ENCODE measurements around the gene AKAP9.
"Not testable (repeated sequence)": the region's sequence is repeated elsewhere in the genome, so short reads cannot be mapped to it uniquely, and the experiment has no call there.

Gene AKAP9

DNA sequence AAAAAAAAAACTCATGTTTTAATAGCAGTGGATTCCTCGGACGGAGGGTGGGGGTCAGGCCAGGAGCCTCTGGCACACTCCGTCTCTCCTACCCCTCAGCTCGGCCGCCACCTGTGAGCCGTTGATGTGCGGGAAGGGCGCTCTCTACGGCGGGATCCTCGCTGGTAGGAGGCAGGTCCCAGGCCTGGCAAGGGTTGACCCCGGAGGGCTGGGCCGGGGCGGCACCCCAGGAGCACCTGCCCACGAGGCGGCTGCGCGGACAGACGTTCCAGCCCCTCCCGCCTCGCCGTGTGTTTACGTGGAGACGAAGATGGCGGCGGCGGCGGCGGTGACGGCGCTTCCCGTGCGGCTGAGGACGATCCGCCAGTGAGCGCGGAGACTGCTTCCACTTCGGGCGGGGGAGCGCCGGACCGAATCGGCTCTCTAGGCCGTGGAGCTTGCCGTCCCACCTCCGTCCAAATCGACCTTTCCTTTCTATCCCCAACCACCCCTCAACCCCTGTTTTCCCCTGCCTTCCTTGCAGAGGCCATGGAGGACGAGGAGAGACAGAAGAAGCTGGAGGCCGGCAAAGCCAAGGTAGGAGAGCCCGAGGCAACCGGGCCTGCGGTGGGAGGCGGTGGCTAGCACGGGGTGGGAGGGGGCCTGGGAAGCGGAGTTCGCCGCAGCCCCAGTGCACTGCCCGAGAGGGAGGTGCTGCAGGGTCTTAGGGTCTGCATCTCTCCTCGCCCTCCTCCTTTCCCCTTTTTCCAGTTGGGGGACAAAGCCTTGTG lies at the start of gene AKAP9:
TSS of gene AKAP9 (plus strand) at position 291 of the 770 bp plus-strand sequence. CDS start at position 529, 238 bp downstream.
- in situ Hi-C loops (cut with HindIII; ENCODE audit: low pct_ligation_motif_present, low pct_unique_long_range_greater_than_20kb, low sequenced_read_pairs), result no loop called here
- peak; percentile 96 for DNase-seq

- in situ Hi-C loops (cut with HindIII; ENCODE audit: low pct_ligation_motif_present, low pct_unique_long_range_greater_than_20kb, low sequenced_read_pairs), result no loop called here
Measured at GRCh38 chr7:91892099-91892705, 48.5 kb upstream of the AKAP9 start.

DNA sequence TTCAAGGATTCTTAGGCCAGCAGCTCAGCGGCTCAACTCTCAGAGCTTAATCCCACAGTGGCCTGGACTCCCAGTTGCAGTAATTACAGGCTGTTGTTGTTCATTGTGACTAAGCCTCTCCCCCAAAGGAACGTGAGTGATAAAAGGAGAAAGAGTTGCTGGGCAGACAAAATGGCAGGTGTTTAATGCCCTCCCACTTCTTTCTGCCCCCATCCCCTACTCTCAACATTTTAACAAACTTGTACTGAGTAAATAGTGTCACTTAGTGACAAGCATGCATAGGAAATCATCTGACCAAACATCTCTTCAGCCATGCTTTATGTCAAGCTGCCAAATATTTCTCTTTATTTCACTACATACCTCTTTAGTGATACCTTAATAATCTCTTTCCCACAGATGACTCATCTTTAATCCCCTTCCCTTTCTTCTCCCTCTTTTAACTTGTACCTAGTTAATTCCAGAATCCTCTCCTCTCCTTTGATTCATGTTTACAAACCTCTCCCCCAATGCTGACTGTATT lies 47.8 kb upstream of the AKAP9 start:
- no peak for DNase-seq
- in situ Hi-C loops (cut with HindIII; ENCODE audit: low pct_ligation_motif_present, low pct_unique_long_range_greater_than_20kb, low sequenced_read_pairs), result no loop called here

More at GRCh38 chr7:91892099-91892705, 48.5 kb upstream of the AKAP9 start:
- DNase-seq, result no peak

DNA sequence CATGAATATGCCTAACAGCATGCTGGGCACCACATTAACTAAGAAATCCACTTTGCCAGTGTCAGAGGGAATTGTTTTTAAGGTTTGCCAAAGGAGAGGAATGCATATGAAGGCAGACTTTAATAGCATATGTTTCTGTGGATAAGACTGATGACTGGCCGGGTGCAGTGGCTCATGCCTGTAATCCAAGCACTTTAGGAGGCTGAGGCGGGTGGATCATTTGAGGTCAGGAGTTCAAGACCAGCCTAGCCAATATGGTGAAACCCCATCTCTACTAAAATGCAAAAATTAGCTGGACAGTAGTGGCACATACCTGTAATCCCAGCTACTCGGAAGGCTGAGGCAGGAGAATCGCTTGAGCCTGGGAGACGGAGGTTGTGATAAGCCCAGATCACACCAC lies 47.0 kb upstream of the AKAP9 start:
- in situ Hi-C loops (cut with HindIII; ENCODE audit: low pct_ligation_motif_present, low pct_unique_long_range_greater_than_20kb, low sequenced_read_pairs); DNase-seq: not testable (repeated sequence)

DNA sequence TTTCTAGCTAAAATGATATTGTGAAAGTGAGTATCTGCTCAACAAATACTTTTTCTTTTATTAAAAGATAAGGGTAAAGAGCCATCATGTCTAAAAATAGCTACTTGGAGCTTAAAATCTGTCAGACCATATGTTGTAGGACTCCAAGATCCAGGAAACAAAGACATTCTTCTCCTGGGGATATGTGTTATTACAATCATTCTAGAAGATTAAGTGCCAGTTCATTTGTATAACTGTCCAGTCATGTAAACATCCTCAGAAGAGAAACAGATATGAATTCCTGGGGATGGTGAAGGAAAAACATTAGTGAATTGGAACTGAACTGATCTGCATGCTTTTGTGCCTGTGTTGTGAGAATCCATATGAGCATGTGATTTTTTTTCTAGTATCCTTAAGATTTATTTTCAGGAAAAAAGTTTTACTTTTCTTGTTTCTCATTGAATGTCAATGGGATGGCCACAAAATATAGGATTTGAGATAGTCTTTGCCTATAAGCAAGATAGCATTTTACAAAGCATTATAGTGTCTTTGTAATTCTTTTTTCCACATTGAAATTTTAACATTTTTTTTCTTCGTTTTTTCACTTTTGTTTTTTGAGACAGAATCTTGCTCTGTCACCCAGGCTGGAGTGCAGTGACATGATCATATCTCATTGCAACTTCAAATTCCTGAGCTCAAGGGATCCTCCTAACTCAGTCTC lies 45.7 kb upstream of the AKAP9 start:
- DNase-seq, result no peak

GRCh38 chr7:91898240-91898992 lies 42.2 kb upstream of the AKAP9 start:
- in situ Hi-C loops (cut with HindIII; ENCODE audit: low pct_ligation_motif_present, low pct_unique_long_range_greater_than_20kb, low sequenced_read_pairs), result no loop called here

More for the DNA sequence above, 45.7 kb upstream of the AKAP9 start:
- in situ Hi-C loops (cut with HindIII; ENCODE audit: low pct_ligation_motif_present, low pct_unique_long_range_greater_than_20kb, low sequenced_read_pairs), result no loop called here

GRCh38 chr7:91899563-91899962 lies 41.1 kb upstream of the AKAP9 start:
- in situ Hi-C loops (cut with HindIII; ENCODE audit: low pct_ligation_motif_present, low pct_unique_long_range_greater_than_20kb, low sequenced_read_pairs), result no loop called here
- no peak for DNase-seq

More at GRCh38 chr7:91898240-91898992, 42.2 kb upstream of the AKAP9 start:
- DNase-seq, result no peak

DNA sequence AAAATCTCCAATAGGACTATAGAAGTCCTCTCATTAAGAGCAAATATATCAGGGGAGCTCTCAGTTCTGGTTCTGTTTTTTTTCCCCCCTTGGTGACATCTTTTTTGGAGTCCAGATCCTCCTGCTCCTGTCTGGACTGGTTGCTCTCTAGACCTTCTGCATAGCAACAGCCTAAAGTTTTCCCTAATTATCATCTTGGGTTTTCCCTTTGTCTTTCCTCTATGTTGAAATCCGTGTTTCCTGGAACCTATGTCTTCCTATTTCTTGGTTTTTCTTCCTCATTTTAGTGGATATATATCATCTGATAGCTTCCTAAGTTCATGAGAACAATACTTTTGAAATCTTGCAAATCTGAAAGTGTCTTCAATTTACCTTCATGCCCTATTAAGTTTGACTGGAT lies 30.5 kb upstream of the AKAP9 start:
- in situ Hi-C loops (cut with HindIII; ENCODE audit: low pct_ligation_motif_present, low pct_unique_long_range_greater_than_20kb, low sequenced_read_pairs), result no loop called here
- DNase-seq, result no peak

DNA sequence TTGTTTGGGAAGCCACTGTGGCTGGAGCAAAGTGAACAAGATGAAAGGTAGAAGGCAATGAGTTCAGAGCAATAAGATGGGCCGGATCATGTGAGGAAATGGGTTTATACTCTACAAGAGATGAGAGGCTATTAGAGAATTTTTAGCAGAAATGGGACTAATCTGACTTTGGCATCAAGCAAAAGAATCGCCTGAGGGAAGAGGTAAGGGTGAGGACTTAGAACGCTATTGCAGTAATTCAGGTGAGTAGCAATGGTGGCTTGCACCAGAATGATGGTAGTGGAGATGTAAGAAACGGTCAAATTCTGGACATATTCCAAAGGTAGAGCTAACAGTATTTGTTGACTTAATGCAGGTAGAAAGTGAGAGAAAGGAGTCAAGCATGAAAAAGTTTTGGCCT lies 29.5 kb upstream of the AKAP9 start:
- in situ Hi-C loops (cut with HindIII; ENCODE audit: low pct_ligation_motif_present, low pct_unique_long_range_greater_than_20kb, low sequenced_read_pairs), result no loop called here
- DNase-seq, result no peak

- no peak for DNase-seq
- in situ Hi-C loops (cut with HindIII; ENCODE audit: low pct_ligation_motif_present, low pct_unique_long_range_greater_than_20kb, low sequenced_read_pairs), result no loop called here
Measured at GRCh38 chr7:91912494-91912893, 28.2 kb upstream of the AKAP9 start.

DNA sequence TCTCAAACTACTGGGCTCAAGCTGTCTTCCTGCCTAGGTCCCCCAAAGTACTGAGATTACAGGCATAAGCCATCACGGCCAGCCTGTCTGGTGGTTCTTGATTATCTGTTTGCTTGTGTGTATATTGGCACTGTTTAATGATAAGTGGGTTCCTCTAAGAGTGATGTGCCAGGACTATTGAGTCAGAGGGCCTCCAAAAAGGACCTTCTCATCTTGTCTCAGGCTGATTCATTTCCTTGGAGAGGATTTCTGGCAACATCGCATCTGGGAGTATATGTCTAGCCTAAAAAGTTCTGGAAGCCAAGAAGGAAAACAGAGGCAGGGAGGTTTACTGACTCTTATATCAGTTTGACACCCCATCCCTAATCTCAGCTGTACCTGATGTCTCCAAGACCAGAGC lies 27.1 kb upstream of the AKAP9 start:
- DNase-seq, result no peak
- in situ Hi-C loops (cut with HindIII; ENCODE audit: low pct_ligation_motif_present, low pct_unique_long_range_greater_than_20kb, low sequenced_read_pairs), result no loop called here

DNA sequence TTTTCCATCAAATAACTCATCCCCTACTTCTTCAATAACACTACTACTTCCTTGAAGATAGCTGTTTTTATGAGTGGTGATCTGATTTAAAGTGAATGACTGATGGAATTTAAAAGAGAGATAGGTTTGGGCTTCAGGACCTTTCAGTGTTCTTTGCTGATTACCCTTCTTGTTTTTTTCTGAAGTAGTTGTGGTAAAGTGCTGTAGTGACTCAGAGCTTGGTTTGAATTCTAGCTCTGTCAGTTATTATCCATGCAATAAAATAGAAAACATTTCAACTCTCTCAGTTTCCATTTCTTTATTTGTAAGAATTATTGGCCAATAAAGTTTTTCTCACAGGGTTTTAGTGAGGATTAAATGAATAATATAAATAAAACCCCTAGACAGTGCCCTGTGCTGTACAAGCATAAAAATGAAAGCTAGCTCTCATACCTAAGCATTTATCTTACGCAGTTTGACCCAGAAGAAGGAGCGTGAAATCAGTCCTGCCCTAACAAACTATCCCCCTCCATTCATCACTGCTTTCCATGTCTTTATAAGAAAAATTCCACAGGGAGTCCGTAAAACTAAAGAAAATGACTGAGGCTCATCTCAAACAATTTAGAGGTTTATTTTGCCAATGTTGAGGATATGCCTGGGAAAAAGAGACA lies 25.1 kb upstream of the AKAP9 start:
- DNase-seq, result no peak
- in situ Hi-C loops (cut with HindIII; ENCODE audit: low pct_ligation_motif_present, low pct_unique_long_range_greater_than_20kb, low sequenced_read_pairs), result no loop called here

DNA sequence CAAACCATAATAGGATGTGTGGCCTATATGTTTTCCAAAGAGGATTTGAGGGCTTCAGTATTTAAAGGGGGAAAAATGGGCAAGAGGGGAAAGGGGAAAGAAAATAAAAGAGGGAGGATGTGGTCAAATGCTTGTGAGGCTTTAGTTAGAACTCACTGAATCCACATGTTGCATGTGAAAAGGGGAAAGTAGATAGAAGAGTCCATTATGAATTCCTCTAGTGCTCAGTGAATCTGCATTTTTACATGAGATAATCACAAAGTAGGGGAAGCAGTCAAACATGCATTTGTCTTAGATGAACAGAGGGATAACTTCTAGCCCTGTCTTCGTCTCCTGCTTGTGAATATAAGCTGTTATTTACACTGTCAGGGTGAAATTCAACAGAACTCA lies 24.6 kb upstream of the AKAP9 start:
- in situ Hi-C loops (cut with HindIII; ENCODE audit: low pct_ligation_motif_present, low pct_unique_long_range_greater_than_20kb, low sequenced_read_pairs), result no loop called here

GRCh38 chr7:91918356-91918755 lies 22.3 kb upstream of the AKAP9 start:
- no peak for DNase-seq
- in situ Hi-C loops (cut with HindIII; ENCODE audit: low pct_ligation_motif_present, low pct_unique_long_range_greater_than_20kb, low sequenced_read_pairs), result no loop called here

More for the DNA sequence above, 24.6 kb upstream of the AKAP9 start:
- no peak for DNase-seq

GRCh38 chr7:91922857-91923256 lies 17.8 kb upstream of the AKAP9 start:
- DNase-seq, result no peak
- in situ Hi-C loops (cut with HindIII; ENCODE audit: low pct_ligation_motif_present, low pct_unique_long_range_greater_than_20kb, low sequenced_read_pairs), result no loop called here

DNA sequence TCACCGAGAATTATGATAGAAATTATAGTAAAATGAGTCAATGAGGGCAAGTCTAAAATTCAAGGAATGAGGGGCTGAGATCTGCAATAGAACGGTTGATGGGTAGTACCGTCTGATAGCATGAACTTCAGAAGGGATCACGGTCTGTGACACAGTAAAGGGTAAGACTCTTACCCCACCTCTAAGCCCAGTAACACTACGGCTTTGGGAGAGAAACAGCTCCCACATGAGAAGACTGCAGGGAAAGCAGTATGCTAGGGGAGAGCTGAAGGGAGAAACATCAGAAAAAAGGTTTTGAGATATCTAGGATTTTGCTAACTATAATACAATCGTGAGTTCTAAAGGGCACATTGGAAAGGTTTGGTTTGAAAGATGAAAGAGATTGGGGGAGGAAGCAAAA lies 12.8 kb upstream of the AKAP9 start:
- in situ Hi-C loops (cut with HindIII; ENCODE audit: low pct_ligation_motif_present, low pct_unique_long_range_greater_than_20kb, low sequenced_read_pairs), result no loop called here
- no peak for DNase-seq

- in situ Hi-C loops (cut with HindIII; ENCODE audit: low pct_ligation_motif_present, low pct_unique_long_range_greater_than_20kb, low sequenced_read_pairs), result no loop called here
- DNase-seq, result no peak
Measured at GRCh38 chr7:91929463-91929862, 11.2 kb upstream of the AKAP9 start.

GRCh38 chr7:91940171-91940570 lies 491 bp upstream of the AKAP9 start:
- DNase-seq, result peak; percentile 53
- in situ Hi-C loops (cut with HindIII; ENCODE audit: low pct_ligation_motif_present, low pct_unique_long_range_greater_than_20kb, low sequenced_read_pairs), result no loop called here
